ENCODE results near the gene LSMEM2.

LSMEM2 gene

DNA sequence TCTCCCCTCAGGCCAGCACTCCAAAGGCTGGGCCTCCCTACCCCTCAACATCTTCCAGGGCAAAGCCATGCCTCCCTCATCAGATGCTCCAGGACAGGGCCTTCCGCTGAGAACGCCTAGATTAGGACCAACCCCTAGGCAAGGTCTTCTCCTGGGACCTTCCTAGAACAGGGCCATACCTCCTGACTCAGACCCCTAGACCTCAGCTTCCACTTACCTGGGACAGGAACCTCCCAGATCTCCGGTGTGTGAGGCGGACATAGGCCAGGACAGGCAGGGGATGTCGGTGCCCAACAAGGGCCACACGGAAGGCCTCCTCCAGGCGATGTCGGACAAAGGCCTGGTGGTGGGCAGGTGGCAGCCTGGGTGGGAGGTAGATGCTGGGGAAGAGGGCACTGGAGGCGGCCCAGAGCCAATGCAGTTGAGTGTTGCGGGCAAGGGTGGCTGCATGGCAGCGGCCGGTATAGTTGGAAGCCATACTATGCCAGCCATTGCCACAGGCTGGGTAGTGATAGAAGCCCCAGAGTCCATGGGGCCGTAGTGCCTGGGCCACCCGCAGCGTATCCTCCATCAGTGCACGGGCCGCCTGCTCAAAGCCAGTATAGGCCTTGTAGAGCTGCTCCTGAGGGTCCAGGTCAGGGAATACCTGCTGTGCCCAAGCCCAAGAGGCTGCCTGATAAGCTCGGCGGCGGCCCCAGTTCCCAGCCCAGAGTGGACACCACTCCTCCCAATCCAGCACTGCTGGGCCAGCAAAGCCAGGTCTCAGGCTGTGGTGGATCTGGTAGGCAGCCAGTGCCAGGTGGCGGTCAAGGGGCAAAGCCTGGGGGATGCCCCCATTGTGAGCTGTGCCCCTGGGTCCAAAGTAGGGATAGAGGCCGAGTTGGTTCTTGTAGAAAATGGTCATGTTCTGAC is 15.9 kb downstream of the LSMEM2 start:
- DNase-seq (ENCODE audit: low spot score in 2 of 2) (no peak), ATAC-seq (replicated peaks; ENCODE audit: extremely low read depth, poor library complexity, severe bottlenecking) (no peak)
- Mint-ChIP-seq H3K27ac (ENCODE audit: low read depth) (no peak overlapping the region), H3K36me3 (ENCODE audit: insufficient read depth) (peaks cover 6% of the 10 kb centered on the region), H3K4me1 (peaks cover 32% of the 10 kb centered on the region), H3K4me3 (no peak overlapping the region), H3K9me3 (no peaks in the 10 kb centered on the region), H3K27me3 (no peaks in the 10 kb centered on the region)

DNA sequence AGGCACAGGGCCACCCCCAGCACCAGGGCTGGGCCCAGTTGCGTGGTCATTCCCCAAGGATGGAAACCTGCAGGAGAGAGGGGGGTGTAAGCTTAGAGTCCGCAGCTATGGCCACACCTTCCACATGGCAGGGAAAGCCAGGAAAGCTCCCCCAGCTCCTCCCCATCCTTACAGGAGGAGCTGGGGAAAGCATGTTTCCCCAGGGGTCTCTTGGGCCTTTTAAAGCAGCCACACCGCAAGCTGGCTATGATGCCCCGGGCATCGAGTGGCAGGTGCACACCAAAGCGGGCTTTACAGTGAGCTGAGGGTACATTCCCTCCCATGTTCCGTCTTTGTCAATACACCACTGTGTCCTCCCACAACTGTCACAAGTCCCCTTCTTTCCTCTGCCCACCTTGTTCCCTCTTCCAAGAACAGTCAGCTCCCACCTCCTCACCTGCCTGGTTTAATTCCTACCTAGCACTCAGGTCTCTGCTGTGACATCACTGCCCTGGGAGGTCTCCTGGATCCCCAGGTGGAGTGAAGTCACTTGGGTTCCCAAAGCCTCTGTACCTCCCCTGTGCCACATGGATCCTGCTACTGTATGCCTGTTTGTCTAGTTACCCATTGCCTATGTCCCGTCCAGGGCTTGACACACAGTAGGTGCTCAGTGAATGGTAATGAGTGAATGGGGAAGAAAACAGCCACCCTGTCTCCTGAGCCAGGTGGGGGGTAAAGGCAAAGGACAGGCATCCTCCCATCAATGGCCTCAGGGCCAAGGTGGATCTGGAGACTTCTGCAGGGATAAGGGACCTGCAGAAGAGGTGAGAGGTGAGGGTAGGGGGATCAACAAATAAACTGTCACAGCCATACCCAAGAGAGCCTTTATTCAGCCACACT is 16.9 kb downstream of the LSMEM2 start:
- Mint-ChIP-seq H3K4me1 (peaks cover 40% of the 10 kb centered on the region), H3K27me3 (no peaks in the 10 kb centered on the region), H3K36me3 (ENCODE audit: insufficient read depth) (peaks cover 6% of the 10 kb centered on the region), H3K9me3 (no peaks in the 10 kb centered on the region), H3K27ac (ENCODE audit: low read depth) (no peak overlapping the region), H3K4me3 (no peak overlapping the region)
- ATAC-seq (replicated peaks; ENCODE audit: extremely low read depth, poor library complexity, severe bottlenecking) (no peak), DNase-seq (ENCODE audit: low spot score in 2 of 2) (no peak)

DNA sequence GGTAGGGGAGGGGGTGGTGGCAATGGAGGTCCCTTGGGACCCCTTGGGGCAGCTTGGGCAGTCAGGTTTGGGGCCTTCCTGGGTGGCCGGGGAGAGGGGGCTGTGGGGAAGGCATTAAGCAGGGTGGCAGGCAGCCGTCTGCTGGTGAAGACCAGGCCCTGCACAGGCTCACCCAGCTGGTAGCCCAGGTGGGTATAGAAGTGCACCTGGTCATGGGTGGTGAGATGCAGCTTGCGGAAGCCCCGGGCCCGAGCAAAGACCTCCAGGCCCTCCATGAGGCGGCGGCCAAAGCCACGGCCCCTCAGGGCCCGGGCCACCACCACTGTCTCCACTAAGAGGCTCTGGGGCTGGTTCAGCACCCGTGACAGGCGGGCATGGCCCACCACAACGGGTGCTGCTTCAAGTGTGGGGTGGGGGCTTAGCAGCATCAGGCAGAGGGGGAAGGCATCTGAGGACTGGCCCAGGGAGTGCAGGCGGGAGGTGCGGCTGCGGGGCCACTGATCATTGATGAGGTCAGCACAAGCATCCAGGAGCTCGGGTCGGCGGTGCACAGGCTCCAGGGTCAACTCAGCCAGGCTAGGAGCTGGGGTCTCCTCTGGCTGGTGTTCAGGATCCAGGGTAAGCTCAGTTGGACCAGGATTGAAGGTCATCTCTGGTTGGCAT is 18.0 kb downstream of the LSMEM2 start:
- Mint-ChIP-seq H3K27me3 (no peaks in the 10 kb centered on the region), H3K36me3 (ENCODE audit: insufficient read depth) (peaks cover 6% of the 10 kb centered on the region), H3K27ac (ENCODE audit: low read depth) (no peak overlapping the region), H3K9me3 (no peaks in the 10 kb centered on the region), H3K4me1 (peaks cover 33% of the 10 kb centered on the region), H3K4me3 (no peak overlapping the region)
- DNase-seq (ENCODE audit: low spot score in 2 of 2) (no peak), ATAC-seq (replicated peaks; ENCODE audit: extremely low read depth, poor library complexity, severe bottlenecking) (no peak)

DNA sequence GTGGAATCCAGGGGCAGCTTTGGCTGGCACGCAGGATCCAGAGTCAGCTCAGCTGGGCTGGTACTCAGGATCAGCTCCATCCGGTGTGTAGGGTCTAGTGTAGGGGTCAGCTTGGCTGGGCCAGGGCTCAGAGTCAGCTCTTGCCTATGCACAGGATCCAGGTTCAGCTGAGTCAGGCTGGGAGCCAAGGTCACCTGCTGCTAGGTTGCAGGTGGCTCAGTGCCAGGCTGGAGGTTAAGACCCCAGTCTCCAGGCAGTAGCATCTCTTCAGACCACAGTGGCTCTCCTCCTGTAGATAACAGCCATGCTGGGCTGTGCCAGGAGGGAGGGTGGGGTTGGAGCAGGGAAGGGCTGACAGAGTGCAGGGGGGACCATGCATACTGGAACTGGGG is 18.5 kb downstream of the LSMEM2 start:
- DNase-seq (ENCODE audit: low spot score in 2 of 2) (no peak), ATAC-seq (replicated peaks; ENCODE audit: extremely low read depth, poor library complexity, severe bottlenecking) (no peak)
- Mint-ChIP-seq H3K27ac (ENCODE audit: low read depth) (no peak overlapping the region), H3K36me3 (ENCODE audit: insufficient read depth) (peaks cover 5% of the 10 kb centered on the region), H3K4me3 (no peak overlapping the region), H3K9me3 (no peaks in the 10 kb centered on the region), H3K4me1 (peaks cover 31% of the 10 kb centered on the region), H3K27me3 (no peaks in the 10 kb centered on the region)

DNA sequence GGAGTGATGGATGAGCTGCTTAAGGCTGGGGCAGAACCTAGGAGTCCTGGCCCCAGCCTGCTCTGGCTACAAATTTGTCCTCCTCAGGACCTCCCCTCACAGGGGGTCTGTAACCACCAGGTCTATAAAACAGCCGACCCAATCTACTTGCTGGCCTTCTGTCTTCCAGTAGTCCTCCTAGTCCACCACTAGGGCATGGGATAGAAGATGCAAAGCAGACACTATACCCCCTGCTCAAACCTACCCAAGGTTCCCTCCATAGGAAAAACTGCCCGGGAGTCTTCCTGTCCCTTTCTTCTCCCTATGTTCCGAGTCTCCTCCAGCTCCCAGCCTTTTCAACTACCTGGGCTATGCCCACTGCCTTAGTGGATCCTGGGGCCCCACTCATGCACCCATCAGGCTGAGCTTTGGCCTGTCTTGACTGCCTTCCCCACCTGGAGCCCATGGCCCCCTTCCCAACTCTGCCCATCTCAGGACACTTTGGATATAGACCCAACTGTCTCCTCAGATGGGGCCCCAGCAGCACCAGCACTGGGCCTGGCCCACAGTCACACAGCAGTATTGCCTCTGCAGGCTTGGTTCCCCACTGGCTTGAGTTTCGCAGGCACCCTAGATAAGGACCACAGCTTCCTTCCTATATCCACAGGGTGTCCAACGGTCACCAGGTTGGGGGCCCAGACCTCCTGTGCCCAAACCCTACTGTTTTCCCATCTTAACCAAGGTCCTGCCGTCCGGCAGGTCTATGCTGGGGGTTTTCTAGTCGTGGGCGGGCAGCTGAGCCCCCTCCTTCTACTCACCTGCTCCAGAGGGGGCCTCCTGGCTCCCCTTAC is 19.2 kb downstream of the LSMEM2 start:
- DNase-seq (ENCODE audit: low spot score in 2 of 2) (no peak), ATAC-seq (replicated peaks; ENCODE audit: extremely low read depth, poor library complexity, severe bottlenecking) (no peak)
- peak overlapping the region; percentile 96 for H3K27ac Mint-ChIP-seq (ENCODE audit: low read depth)
- H3K9me3 Mint-ChIP-seq = no peaks in the 10 kb centered on the region
- H3K36me3 Mint-ChIP-seq (ENCODE audit: insufficient read depth) = peaks cover 2% of the 10 kb centered on the region
- peaks cover 28% of the 10 kb centered on the region for H3K4me1 Mint-ChIP-seq
- H3K27me3 Mint-ChIP-seq = no peaks in the 10 kb centered on the region
- peak overlapping the region; percentile 92 for H3K4me3 Mint-ChIP-seq

DNA sequence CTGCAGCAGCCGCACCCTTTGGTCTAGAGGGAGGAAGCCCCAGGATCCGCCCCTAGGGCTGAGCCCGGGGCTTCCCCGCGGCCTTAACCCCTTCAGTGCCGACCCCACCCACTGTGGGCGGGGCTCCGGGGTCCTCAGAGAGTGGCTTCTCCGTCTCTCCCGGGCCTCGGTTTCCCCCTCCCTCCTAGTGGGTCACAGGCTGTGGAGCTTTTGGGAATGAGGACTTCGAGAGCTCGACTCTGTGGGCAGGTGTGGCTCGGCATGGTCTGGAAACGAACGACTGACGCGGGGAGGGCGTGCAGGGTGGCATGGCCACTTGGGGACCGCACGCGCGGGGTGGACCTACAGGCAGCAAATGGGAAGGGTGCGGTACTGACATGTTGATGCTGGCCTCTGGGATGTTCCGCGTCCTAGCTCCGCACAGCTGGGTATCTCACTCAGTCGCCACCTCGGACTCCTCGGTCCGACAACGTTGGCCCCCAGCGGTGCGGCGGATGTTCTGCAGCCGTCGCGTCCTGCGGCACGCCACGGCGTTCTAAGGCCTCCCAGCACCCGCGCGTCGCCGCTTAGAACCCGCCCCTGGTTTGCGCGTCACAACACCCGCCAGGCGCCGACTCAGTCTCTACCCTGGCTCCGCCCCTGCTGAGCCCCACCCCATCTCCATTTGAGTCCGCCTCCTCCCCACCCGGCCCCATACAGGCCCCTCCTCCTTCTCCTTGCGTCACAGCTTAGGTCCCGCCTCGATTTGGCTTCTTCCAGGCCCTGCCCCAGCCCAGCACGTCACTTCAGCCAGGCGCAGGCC is 20.1 kb downstream of the LSMEM2 start, which contains the start of the genes HYAL3 and NAA80:
Gene HYAL3, minus strand, starts transcription at position 570 of the 802 bp plus-strand sequence. CDS start 3,803 bp downstream, outside the sequence.
Gene NAA80, minus strand, starts transcription at position 570 of the 802 bp plus-strand sequence. CDS start 1,942 bp downstream, outside the sequence.
- DNase-seq (ENCODE audit: low spot score in 2 of 2) = peak; percentile 99 to 100
- peak; percentile 86 for ATAC-seq (replicated peaks; ENCODE audit: extremely low read depth, poor library complexity, severe bottlenecking)
- H3K9me3 Mint-ChIP-seq = no peaks in the 10 kb centered on the region
- peaks cover 26% of the 10 kb centered on the region for H3K4me1 Mint-ChIP-seq
- H3K4me3 Mint-ChIP-seq = peak within 1 kb of the TSS; percentile 92
- peak within 1 kb of the TSS; percentile 96 for H3K27ac Mint-ChIP-seq (ENCODE audit: low read depth)
- H3K36me3 Mint-ChIP-seq (ENCODE audit: insufficient read depth) = peaks cover 2% of the 10 kb centered on the region
- H3K27me3 Mint-ChIP-seq = no peaks in the 10 kb centered on the region

DNA sequence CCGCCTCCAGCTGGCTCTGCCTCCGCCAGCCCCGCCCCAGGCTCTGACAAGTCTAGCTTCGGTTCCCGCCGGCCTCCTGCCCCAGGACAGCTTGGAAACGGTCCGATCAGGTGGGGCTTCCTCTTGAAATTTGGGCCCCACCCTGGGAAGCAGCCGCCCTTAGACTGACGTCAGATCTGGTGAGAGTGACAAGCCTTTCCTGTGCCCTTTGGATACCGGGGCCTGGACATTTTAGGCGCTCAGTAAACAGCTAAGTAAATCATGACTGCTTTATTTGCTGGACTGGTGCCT is 20.7 kb downstream of the LSMEM2 start:
- H3K27ac Mint-ChIP-seq (ENCODE audit: low read depth) = peak overlapping the region; percentile 96
- ATAC-seq (replicated peaks; ENCODE audit: extremely low read depth, poor library complexity, severe bottlenecking) (no peak), DNase-seq (ENCODE audit: low spot score in 2 of 2) (no peak)
- H3K27me3 Mint-ChIP-seq = no peaks in the 10 kb centered on the region
- H3K4me1 Mint-ChIP-seq = peaks cover 26% of the 10 kb centered on the region
- peak overlapping the region; percentile 92 for H3K4me3 Mint-ChIP-seq
- H3K9me3 Mint-ChIP-seq = no peaks in the 10 kb centered on the region
- peaks cover 4% of the 10 kb centered on the region for H3K36me3 Mint-ChIP-seq (ENCODE audit: insufficient read depth)

DNA sequence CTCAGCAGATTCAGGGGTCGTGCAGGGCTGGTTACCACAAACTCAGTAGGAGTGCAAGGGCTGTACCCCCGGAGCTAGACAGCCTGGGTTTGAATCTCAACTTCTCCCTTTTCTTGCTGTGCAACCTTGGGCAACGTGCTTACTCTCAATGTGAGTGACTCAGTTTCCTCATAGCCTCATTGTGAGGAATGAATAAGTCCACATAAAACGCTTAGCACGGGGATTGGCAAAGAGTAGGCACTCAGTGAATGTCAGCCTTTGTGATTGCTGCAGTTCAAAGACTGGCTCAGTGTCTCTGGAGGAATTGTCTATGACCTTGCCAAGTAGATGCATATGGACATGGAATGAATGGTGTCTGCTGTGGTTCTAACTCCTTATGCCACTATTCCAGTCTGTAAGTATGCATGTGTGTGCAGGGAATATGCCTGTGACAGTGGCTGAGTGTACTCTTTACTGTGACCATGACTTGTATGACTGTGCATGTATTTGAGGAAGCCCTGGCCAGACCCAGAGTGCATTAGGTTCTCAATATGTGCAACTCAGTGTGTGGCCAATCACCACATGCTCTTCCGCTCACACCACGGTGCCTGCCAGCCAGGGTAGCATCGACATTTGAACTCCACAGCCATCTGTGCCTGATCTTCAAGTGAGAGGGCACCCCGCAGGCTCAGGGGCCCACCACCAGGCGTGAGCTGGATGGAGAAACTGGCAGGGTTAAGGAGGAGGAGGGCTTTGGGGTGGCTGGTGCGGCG is 21.2 kb downstream of the LSMEM2 start:
- DNase-seq (ENCODE audit: low spot score in 2 of 2) = no peak
- no peaks in the 10 kb centered on the region for H3K9me3 Mint-ChIP-seq
- H3K27me3 Mint-ChIP-seq = no peaks in the 10 kb centered on the region
- peaks cover 4% of the 10 kb centered on the region for H3K36me3 Mint-ChIP-seq (ENCODE audit: insufficient read depth)
- H3K4me3 Mint-ChIP-seq = peak overlapping the region; percentile 92
- no peak for ATAC-seq (replicated peaks; ENCODE audit: extremely low read depth, poor library complexity, severe bottlenecking)
- H3K4me1 Mint-ChIP-seq = peaks cover 26% of the 10 kb centered on the region
- peak overlapping the region; percentile 96 for H3K27ac Mint-ChIP-seq (ENCODE audit: low read depth)

DNA sequence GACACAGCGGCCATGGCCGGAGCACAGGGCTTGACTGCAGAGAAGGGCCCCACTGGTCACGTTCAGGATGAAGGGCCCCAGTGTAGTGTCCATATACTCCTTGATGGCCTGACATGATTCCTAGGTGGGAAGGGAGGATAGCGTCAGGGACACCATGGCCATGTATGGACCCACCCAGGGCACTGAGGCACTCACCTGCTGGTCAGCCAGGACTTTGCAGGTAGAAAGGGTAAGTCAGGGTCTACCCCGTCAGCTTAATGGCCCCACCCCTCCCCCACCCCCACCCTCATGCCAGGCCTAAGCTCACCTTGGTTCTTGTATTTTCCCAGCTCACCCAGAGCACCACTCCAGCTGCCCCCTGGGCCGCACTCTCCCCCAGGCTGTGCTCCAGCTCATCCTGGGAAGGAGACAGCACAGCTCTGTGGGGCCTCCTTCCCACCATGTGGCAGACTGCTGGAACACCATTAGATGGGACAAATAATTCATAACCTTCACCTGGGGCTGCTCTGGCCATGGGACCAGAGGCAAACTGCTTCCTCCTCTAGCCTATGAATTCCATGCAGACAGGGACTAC is 21.9 kb downstream of the LSMEM2 start:
- H3K4me3 Mint-ChIP-seq = peak overlapping the region; percentile 92
- no peaks in the 10 kb centered on the region for H3K27me3 Mint-ChIP-seq
- peaks cover 26% of the 10 kb centered on the region for H3K4me1 Mint-ChIP-seq
- H3K9me3 Mint-ChIP-seq = no peaks in the 10 kb centered on the region
- peak overlapping the region; percentile 96 for H3K27ac Mint-ChIP-seq (ENCODE audit: low read depth)
- H3K36me3 Mint-ChIP-seq (ENCODE audit: insufficient read depth) = peaks cover 4% of the 10 kb centered on the region
- ATAC-seq (replicated peaks; ENCODE audit: extremely low read depth, poor library complexity, severe bottlenecking) (no peak), DNase-seq (ENCODE audit: low spot score in 2 of 2) (no peak)

DNA sequence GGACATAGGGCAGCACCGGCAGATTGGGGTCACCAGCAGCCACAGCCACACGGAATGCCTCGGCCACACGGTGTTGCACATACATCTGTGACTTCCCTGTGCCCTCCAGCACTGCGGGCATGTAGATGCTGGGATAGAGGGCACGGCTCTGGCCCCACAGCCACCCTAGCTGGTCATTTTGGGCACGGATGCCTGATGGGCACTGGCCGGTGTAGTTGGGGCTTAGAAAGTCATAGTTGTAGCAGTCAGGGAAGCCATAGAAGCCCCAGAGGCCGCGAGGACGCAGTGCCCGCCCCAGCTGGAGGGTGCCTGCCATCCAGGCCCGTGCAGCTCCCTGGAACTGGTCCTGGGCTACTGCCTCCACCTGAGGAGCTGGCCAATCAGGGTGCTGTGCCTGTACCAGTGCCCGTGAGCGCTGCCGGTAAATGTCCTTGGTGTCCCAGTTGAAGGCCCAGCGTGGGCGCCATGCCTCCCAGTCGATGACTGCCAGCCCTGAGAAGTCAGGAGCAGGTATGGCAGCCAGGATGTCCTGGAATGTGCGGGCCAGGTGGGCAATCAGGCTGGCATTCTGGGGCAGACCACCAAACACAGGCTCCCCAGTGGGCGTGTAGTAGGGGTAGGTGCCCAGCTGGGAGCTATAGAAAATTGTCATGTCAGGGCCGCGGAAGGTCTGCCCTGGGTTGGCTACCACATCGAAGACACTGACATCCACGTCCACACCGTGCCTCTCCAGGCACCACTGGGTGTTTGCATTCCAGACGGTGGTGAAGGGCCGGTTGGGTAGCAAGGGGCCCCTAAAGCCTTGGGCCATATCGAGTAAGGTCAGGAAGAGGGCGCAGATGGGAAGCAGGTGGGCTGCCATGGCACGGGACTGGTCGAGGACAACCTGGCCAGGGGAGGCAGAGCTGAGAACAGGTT is 23.5 kb downstream of the LSMEM2 start:
- Mint-ChIP-seq H3K36me3 (ENCODE audit: insufficient read depth) (peaks cover 4% of the 10 kb centered on the region), H3K4me1 (peaks cover 26% of the 10 kb centered on the region), H3K27me3 (no peaks in the 10 kb centered on the region), H3K4me3 (no peak overlapping the region), H3K9me3 (no peaks in the 10 kb centered on the region), H3K27ac (ENCODE audit: low read depth) (no peak overlapping the region)
- DNase-seq (ENCODE audit: low spot score in 2 of 2) = no peak
- no peak for ATAC-seq (replicated peaks; ENCODE audit: extremely low read depth, poor library complexity, severe bottlenecking)
